Measurements from ENCODE around the gene MRNIP.
A peak's percentile ranks its signal among the peaks of the same experiment; 100 is the strongest.
"Not testable (repeated sequence)": the region's sequence is repeated elsewhere in the genome, so short reads cannot be mapped to it uniquely, and the experiment has no call there.

The MRNIP gene

GRCh38 chr5:179837076-179838011 is 21.3 kb downstream of the MRNIP start:
- DNase-seq, result no peak

- DNase-seq, result no peak
Observed at GRCh38 chr5:179836225-179837019, 22.2 kb downstream of the MRNIP start.

DNA sequence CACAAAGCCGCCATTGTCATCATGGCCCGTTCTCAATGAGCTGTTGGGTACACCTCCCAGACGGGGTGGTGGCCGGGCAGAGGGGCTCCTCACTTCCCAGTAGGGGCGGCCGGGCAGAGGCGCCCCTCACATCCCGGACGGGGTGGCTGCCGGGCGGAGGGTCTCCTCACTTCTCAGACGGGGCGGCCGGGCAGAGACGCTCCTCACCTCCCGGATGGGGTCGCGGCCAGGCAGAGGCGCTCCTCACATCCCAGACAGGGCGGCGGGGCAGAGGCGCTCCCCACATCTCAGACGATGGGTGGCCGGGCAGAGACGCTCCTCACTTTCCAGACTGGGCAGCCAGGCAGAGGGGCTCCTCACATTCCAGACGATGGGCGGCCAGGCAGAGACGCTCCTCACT is 23.7 kb downstream of the MRNIP start:
- DNase-seq, result not testable (repeated sequence)

- no peak for DNase-seq
Observed at GRCh38 chr5:179834120-179834519, 24.5 kb downstream of the MRNIP start.

- DNase-seq, result no peak
Observed at GRCh38 chr5:179833709-179834070, 24.9 kb downstream of the MRNIP start.

GRCh38 chr5:179833056-179833708 is 25.4 kb downstream of the MRNIP start:
- no peak for DNase-seq

DNA sequence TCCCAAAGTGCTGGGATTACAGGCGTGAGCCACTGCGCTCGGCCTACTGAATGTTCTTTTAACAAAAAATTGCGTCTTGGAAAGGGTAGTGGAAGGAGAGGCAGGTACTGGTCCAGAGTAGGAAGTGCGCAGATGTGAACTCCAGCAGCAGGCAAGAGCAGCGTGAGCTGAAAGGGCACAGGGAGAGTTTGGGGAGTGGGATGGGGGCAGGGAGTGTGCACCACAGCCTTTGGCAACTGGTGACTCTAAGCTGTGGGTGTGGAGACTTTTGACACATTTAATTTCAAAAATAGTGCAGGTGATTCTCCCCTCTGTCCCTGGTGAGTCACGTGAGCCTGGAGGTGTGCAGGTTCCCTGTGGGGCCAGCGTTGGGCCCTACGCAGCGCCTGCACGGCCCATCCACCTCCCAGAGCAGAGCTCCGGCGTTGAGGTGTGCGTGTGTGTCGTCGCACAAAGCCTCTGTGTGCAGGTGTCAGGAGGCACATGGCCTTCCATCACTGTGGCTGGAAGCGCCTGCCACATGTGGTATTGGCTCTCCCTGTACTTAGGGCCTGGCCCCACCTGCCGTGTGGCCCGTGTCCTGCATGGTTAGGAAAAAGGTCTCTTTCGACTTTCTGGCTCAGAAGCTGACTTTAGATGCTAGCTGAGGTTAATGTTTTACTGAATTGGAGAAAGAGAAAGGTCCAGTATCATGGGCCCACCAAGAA is 26.4 kb downstream of the MRNIP start:
- no peak for DNase-seq

GRCh38 chr5:179830818-179831468 is 27.7 kb downstream of the MRNIP start:
- DNase-seq, result no peak

DNA sequence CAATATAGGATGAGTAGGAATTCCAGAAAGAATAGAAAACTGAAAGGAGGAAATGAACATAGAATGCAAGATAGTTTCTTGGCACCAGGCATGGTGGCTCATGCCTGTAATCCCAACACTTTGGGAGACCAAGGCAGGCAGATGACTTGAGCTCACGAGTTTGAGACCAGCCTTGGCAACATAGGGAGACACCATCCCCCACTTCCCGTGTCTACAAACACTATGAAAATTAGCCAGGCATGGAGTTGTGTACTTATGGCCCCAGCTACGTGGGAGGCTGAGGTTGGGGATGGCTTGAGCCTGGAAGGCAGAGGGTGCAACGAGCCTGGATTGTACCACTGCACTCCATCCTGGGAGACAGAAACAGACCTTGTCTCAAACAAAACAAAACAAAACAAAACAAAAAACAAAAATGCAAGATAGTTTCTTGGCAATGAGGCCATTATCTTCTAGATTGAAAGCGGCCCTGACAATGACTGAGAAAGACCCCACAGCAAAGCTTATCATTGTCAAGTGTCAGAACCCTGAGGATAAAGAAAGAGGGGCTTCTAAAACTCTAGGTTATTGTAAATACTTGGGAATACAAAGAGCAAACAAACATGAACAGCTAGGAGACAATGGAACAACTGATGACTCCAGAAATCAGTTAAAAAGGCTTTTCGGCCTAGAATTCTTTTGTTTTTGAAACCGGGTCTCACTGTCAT is 28.7 kb downstream of the MRNIP start:
- no peak for DNase-seq

GRCh38 chr5:179828756-179829421 is 29.7 kb downstream of the MRNIP start:
- no peak for DNase-seq

- peak; percentile 59 for DNase-seq
Observed at GRCh38 chr5:179827680-179828079, 30.9 kb downstream of the MRNIP start.

DNA sequence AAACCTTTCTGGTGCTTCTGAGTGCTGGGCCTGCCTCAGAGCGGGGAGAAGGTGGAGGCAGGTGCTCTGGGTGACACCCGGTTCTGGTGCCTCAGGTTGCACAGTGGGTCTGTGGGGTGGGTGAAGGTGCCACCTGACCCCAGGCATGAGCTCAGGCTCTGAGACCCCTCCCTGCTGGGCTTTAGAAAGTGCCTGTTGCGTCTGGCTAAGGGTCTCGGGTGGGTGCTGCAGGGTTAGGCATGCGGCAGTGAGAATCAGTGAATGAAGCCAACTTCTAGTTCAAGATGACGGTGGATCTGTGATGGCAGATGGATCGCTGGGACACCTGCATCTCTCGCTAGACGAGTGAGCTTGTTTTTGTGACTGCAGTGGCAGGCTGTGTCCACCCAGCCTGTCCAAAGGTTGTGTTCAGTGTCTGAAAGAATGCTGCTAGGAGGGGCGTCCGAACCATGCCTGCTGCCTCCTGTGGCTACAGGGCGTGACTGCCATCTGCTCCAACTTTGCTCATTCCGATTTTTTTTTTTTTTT is 32.9 kb downstream of the MRNIP start:
- DNase-seq, result no peak

DNA sequence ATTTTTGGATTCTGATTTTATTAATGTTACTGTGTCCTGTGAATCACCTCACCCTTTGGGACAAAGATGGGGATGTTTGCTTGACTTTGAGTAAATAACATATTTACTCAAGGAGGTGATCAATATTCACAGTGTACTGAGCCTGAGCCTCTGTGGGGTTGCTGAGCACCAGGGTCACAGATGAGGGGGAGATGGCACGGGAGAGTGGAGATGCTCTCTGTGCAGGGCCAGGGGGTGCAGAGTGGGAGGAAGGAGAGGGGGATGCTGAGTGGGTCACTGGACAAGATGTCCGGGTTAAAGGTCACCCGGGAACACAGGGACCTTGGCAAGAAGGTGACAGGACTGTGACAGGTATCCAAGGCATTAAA is 33.9 kb downstream of the MRNIP start:
- no peak for DNase-seq

DNA sequence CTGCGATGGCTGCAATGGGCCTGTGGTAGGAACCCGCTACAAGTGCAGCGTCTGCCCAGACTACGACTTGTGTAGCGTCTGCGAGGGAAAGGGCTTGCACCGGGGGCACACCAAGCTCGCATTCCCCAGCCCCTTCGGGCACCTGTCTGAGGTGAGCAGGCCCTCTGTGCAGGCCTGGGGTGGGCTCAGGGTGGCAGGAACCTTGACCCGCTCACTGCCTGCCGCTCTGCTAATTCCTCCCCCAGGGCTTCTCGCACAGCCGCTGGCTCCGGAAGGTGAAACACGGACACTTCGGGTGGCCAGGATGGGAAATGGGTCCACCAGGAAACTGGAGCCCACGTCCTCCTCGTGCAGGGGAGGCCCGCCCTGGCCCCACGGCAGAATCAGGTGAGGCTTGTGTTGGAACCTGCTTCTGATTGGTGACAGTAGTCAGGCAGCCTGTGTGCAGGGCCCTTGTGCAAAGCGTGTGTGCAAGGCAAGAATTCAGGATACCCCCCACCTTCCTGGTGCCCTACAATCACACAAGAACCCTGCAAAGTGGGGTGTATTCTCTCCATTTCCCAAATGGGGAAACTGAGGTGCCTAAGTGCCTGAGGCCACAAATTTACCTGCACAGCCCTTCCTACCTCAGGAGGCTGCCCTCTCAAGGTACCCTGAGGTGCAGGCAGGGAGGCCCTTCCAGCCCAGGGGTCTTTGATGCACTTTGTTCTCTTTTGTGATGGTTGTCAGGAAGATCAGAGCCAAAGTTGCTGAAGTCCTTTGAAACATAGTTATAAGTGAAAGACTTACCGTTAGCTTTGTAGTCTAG is 34.5 kb downstream of the MRNIP start:
- DNase-seq, result no peak

- DNase-seq, result no peak
Observed at GRCh38 chr5:179822444-179822990, 36.1 kb downstream of the MRNIP start.

GRCh38 chr5:179822059-179822432 is 36.6 kb downstream of the MRNIP start:
- no peak for DNase-seq

GRCh38 chr5:179821298-179822058 is 37.1 kb downstream of the MRNIP start:
- peak; percentile 88 for DNase-seq

DNA sequence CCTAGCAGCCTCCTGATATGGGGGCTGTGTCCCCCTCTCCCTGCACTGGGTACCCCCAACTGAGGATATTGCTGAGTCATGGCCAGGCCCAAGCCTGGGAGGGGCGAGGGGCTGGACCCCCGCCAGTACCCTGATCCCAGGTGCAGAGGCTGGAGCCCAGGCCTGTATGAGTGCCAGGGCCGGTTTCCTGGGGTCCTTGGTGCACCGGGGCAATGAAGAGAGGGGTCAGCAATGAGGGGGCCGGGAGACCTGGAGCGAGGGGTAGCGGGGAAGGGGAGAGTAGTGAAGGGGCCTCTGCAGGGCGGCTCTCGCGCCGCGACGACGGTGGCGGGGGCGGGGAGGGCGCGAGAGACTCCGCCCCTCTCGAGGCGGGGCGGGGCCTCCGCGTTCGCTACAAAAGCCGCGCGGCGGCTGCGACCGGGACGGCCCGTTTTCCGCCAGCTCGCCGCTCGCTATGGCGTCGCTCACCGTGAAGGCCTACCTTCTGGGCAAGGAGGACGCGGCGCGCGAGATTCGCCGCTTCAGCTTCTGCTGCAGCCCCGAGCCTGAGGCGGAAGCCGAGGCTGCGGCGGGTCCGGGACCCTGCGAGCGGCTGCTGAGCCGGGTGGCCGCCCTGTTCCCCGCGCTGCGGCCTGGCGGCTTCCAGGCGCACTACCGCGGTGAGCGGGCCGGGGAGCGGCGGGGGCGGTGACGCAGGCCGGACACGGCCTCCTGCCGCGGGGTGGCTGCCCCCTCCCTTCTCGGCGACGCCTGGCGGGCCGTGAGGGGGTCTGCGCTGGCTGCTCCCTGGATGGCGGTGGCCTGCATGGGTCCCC is 37.9 kb downstream of the MRNIP start, which contains the start of gene SQSTM1:
Gene SQSTM1 (plus strand): TSS at position 423 of the 815 bp plus-strand sequence. CDS start 32 bp downstream, at position 455.
- DNase-seq, result peak; percentile 78

All from fibroblast of skin of right quadriceps (primary cell).